Measurements from ENCODE around the gene DOCK1.
A peak's percentile ranks its signal among the peaks of the same experiment; 100 is the strongest.

DOCK1 gene

DNA sequence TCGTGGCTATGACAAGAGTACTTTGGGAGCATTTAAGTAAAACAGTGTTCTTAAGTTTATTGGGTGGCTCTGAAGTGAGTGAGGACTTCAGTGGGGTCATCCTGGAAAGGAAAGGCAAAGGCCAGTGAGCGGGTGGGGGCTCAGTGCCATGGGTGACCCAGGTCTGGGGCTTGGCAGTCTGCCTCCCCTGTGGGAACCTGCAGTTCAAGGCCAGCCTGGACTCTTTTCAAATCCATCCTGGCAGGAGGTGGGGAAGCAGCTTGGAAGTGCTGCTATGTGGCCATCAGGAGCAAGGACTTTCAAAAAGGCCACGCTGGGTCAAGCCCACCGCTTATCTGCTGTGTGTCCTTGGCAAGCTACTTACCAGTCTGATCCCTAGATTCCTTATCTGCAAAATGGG is 495.0 kb downstream of the DOCK1 start:
- DNase-seq (ENCODE audit: low read depth) = no peak

DNA sequence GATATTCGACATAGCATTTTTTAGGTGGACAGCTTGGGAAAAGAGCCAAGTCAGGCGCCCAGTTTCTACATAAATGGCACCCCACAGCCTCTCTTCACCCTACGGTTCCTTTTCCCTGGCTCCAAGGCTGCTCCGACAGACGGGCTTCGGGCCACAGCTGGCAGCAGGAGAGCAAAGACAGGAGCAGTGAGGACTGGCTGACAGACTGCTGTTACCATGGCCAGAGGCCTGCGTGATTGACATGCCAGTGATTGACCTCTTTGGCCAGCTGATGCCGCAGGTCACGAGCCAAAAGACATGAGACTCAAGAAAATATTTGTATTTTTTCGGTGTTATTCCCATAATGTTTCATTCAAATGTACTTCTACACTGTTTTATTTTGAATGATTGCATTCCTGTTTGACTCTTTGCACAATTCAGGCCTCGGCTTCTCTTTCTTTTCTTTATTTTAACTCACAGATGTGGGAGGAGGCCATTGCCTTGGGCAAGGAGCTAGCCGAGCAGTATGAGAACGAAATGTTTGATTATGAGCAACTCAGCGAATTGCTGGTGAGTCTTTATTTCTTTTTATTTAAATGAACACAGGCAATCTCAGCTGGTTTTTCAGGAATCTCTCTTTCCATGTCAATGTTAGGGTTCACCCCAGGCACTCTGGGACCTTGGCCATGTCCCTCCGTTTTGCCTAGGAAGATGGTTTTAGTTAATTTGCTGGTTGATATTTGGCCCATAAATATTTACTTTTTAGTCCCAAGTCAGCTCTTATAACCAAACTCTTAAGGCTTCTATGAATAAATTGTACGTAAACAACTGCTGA is 497.6 kb downstream of the DOCK1 start:
- no peak for DNase-seq (ENCODE audit: low read depth)

DNA sequence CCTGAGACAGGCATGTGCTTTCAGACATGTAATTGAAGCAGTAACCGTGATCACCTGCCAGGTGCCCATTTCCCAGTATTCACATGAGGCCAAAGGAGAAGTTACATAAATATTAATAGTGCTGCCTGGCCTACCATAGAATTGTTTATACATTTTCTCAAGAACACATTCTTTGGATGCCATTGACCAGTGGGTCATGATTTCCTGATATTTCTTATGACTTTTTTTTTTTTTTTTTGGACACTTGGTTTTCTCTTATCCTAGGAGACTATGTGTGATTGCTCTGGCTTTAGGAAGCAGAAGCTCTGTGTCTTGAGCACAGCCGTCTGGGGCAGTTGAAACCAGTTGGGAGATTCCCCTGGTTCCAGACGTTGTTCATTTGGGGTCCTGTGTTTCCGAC is 500.0 kb downstream of the DOCK1 start:
- DNase-seq (ENCODE audit: low read depth) = peak; percentile 58

DNA sequence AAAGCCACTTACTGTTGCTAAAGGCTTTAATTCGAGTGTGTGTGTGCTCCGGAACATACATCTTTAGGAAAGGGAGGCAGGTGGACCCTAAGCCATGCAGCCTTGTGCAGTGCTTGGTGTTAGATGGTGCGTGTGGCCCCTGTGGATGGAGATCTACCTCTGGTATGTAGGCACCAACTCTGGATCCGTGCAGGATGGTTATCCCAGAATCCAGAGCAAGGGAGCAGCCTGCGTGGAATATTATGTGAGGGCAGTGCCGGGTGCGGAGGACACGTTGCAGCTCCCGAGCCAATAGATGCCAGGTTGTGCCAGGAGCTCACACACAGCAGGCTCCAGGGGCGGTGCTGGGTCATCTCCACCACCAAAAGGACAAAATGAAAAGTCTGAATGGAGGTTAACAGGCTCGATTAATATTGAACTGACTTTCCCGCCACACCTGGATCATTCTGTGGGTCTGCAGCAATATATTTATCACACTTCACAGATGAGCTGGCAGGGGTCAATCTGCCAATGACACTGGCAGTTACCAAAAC is 500.9 kb downstream of the DOCK1 start:
- DNase-seq (ENCODE audit: low read depth) = no peak

DNA sequence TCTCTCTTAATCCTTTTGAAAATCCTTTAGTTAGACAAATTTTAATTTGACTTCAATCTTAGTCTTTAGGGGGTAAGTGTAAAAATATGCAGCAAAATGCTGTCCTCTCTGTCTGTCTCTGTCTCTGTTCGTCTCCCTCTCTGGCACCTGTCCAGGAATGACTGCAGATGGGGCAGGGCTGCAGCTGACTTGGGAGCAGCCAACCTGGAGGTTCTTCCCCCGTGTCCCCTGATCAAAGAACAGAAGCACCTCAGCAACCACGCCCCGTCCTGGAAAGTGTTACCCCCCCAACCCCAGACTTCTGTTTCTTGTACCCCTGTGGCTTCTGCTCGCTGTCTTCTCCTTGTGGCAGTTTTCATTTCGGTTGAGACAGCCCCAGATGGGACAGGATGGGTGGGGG is 502.3 kb downstream of the DOCK1 start:
- no peak for DNase-seq (ENCODE audit: low read depth)

DNA sequence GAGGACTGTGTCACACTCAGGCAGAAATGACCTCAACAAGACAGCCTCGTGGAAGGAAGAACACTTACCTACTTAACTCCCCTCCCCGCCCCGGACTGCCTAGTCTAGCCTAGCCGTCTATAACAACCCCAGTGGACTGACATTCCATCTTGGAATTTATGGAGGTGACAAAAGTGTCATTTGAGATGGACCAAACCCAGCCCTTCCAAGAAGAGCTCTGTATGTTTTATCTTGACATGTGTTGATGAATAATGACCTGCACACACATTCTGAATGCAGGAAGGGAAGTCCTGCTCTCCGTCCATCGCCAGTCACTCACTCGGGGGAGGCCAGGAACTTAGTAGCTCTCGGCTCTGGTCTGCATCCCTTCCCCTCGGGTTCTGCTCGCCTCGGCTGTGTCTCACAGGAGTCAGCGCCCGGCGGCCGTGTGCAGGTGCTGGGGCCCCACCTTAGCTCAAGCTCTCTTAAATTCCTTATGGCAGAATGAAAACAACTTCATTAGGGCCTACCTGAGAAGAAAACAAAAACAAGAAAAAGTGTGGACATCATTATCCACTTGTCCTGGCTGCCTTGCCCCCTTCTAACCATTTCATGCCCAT is 503.0 kb downstream of the DOCK1 start:
- no peak for DNase-seq (ENCODE audit: low read depth)

DNA sequence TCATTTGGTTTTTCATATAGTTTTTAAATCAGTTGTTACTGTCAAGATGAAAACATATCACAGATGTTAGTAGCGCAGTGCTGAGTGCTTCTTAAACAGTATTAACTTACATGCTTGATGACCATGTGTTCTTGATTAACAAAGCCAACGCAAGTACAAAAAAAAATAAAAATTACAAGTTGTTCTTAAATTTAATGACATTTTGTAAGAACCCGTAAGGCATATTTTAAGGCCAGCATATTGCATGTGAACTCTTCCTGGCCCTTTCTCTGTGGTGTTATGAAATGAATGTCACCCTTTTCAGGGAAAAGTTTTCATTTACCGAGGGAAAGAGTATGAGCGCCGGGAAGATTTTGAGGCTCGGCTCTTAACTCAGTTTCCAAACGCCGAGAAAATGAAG is 503.5 kb downstream of the DOCK1 start:
- DNase-seq (ENCODE audit: low read depth) = no peak

DNA sequence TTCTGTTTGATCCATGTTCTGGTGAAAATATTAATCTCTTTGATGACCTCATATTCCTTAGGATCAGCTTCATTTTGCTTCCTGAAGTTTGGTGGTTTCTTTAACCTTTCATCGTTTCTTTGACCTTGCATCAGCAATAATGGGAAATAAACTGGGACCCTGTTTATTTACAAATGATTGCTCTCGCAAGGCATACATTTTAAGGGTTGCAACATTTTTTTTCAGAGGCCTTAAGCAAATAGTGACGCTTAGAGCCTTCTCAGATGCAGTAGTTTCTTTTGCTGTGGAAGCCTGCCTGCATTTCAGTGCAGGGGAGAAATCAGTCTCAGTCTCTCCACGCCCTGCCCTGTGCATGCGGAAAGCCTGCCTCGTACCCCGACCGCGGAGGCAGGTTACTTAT is 504.8 kb downstream of the DOCK1 start:
- no peak for DNase-seq (ENCODE audit: low read depth)

DNA sequence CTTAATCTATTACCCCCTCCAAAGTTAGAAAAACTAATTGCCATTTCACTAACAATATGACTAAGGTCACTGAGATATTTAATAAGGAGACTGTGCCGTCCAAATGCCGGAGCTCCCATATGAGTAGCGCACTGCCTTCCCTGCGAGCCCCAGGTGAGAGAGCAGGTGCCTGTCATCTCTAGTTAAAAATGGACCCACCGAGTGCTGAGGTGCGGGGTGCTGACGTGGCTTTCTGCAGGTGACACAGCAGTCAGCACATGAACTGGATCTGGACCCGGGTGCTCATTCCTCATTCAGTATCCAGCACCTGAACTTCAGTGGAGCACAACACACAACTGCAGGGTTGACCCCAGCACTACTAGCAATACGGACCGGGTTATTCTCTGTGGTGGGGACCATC is 505.8 kb downstream of the DOCK1 start:
- no peak for DNase-seq (ENCODE audit: low read depth)

DNA sequence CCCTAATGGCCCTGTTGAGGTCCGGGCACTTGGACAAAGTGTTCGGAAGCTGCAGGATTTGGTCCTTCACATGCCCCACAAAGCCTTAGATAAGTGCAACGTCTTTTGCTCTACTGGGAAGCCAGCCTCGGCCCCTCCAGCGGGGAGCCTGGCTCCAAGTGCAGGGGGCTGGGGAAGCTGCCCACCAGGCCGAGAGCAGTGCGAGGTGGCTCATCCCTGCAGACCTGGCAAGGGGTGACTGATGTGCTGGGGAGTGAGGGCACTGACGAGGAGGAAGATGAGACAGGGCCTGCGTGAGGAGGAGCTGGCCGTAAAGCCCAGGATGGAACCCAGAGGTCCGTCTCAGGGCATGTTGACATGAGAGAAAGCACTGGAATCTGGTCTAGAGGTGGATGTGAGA is 508.1 kb downstream of the DOCK1 start:
- no peak for DNase-seq (ENCODE audit: low read depth)

DNA sequence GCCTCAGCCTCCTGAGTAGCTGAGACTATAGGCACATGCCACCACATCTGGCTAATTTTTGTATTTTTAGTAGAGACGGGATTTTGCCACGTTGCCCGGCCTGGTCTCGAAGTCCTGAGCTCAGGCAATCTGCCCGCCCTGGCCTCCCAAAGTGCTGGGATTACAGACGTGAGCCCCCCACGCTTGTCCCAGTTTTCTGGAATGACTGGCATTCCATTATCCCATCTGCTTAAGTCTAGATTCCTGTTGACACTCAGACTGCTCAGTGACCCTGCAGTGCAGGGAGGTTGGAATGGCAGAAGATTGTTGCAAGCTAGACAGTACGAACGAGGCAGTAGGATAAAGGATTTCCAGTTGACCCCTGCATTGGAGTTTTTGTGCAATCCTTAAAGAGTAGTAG is 508.8 kb downstream of the DOCK1 start:
- no peak for DNase-seq (ENCODE audit: low read depth)

DNA sequence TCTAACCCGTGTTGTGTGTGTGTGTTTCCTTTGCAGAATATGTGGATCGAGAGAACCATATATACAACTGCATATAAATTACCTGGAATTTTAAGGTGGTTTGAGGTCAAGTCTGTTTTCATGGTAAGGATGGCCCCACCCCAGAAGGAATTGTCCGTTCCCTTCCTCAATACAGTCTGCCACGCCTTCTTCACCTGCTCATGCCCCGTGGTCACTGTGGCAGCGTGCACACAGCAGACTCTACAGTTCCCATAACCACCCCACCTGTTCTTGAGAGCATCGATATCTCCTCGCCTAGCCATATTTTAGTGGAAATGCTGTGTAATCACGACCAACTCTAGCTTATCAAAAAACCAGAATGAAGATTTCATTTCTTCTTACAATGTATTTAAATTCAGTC is 509.9 kb downstream of the DOCK1 start:
- DNase-seq (ENCODE audit: low read depth) = no peak

DNA sequence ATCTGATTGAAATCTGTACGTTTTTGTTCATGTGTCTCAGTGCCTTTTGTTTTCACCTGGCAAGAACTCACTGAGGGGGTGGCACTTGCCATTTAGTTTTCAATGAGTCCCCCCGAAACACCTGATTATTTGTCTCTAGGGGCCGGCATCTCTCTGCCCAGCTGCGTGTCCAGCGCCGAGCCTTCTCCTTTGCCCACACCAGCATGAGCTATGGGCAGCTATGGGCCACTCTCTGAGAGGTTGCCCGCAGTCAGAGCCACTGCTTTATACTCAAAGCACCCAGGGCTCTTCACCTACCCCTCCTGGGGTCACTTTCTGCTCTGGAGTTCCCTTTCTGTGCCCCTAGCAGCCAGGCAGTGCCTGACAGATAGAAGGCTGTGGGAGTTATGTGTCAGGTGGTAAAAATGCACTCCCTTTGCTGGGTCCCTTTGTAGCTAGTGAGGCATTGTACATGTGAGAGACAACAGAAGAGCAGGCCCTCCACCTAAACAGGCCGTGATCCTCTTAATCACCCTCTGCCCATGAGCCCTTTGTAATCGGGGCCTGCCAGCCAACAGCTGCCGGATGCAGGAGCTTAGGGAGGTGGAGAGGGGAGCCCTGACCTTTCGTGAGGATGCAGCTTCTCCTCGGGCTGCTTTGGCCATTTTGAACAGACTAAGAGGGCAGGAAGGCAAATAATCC is 510.8 kb downstream of the DOCK1 start:
- DNase-seq (ENCODE audit: low read depth) = no peak

DNA sequence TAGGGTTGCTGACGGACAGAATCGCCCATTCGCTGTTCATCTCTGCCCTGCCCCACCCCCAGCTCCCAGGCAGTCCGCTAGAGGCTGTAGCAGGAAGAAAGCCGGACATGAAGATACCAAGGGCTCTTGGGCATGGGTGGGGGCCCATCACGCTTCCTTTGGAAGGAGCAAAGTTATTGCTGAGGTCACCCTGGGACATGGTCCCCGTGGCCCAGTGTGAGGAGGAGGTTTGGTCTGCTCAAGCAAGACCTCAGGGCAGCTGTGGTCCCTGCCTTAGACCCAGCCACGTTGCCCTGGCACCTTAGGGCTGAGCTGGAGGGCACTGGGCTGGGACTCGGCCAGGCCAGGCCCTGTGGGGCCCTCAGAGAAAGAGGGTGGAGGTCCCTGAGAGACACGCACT is 511.8 kb downstream of the DOCK1 start:
- DNase-seq (ENCODE audit: low read depth) = no peak

DNA sequence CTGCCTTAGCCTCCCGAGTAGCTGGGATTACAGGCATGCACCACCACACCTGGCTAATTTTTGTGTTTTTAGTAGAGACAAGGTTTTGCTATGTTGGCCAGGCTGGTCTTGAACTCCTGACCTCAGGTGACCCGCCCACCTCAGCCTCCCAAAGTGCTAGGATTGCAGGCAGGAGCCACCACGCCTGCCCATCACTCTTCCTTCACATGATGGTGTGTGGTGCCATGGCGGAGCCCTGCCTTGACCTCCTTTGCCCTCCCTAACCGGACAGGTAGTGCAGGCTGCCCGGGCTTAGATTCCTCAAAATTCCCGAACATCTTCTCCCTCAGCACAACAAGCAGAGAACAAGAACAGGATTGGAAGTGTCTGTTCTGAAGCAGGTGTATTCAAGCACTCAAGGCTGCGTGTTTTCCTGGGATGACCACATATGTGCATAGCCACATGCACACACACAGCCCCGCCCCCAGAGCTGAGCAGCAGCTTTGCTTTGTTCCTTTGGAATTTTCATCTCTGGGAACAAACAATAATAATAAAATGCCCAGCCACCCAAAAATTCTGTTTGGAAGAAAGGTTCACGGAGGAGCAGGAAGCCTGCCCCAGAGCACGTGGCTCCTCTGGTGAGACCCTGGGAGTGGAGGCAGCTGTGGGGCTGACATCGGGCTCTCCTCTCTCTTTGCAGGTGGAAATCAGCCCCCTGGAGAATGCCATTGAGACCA is 512.6 kb downstream of the DOCK1 start:
- no peak for DNase-seq (ENCODE audit: low read depth)

DNA sequence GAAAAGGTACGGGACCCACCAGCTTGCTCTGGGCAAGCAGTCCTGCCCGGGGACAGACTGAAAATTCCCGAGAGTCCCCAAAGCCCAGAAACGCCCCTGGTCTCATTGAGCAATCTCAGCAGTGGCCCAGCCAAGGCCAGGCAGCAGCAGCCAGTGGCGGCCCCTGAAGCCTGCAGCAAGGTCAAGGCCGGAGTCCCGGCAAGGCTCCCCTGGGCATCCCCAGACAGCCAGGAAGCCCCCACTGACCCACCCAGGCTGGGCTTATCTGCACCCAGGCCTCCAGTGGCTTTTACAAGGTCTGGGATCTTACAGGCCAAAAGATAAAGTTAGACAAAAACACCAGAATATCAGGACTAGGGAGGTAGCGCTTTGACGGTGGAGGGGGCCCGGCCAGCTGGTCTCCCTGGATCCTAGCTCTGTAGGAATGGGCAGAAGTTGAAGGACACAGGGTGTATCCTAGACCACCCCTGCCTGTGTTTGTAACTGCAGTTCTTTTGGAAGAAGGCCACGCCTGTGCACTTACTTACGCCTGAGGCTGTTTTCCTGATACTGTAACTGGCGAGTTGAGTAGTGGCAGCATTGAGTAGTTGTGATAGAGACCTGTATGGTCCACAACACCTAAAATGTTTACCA is 513.4 kb downstream of the DOCK1 start:
- no peak for DNase-seq (ENCODE audit: low read depth)

DNA sequence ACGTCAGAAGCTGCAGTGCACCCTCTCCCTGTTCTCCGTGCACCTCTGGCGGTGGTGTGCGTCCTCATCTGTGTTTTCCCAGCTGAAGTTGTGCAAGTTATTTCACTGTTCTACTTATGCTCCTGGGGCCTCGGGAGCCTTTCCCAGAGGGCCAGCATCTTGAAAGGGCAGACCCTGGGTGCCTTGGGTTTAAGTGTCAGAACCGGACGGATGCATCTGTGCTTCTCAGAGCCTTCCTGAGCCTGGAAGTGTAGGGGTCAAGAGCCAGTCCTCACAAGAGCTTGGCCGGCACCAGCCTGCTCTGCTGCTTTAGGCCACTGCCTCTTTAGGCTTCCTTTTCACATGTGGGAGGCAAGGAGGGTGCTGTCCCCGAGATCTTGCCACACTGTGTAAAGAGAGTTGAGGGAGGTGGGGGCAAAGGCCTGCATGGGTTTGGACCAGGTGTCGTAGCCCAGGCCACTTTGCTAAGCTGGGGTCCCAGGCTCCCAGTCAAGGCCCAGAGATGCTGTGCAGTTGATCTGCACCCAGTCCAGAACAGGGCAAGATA is 515.0 kb downstream of the DOCK1 start:
- no peak for DNase-seq (ENCODE audit: low read depth)

DNA sequence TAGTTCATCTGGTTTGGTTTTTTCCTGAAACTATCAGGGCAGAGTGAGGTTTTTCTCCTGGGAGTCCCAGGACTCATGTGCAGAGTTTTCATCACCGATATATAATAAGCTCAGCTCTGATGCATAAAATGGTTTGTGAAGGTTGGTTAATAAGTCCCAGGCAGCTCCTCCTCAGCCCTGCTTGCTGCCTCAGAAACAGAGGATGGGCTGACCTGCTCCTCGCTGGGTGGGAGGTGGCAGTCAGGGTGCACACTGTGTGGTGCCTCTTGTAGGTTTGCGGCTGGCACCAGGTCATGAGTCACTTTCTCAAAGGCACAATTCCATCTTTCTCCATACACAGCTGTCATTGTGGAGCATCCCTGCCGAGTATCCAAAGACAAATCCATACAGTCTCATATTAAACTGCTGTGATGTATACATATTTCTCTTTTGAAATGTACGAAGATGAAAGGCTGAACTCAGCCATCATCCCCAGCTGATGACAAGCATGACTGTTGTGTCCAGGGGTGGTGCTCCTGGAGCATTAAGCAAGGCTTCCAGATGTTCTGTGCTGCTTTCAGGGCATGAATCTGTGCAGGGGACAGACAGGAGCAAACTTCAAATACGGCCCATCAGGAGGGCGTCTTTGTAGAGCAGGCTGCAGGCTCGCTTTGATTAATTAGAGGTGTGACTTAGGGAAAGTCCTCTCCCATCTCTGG is 518.1 kb downstream of the DOCK1 start:
- DNase-seq (ENCODE audit: low read depth) = no peak

DNA sequence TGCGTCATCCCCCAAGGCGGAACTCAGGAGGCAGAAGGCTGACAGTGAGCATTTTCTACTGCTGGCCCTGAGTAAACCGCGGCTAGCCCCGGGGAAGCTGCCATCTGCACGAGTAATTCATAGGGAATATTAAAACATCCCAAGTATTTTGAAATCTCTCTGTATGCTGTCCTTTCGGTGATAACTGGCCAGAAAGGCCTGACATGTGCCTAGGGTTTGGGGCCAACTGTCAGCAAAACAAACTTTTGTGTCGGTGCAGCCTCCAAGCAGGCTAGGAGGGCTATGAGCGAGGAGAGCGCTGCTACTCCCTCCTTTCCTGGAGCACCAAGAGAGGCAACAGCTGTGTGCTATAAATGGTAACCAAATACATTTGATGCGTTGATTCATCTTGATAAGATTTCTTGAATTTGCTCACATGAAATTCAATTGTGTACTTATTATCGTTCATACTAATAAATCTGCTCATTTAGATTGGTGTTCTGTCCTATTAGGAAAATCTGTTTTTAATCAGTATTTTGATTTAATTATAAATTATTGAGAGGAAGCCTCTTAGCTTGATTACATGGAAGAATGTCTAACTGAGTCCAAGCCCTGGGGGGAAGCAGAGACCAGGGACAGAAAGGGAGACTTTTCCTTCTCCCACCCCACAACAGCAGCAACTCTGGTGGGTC is 519.5 kb downstream of the DOCK1 start:
- no peak for DNase-seq (ENCODE audit: low read depth)

DNA sequence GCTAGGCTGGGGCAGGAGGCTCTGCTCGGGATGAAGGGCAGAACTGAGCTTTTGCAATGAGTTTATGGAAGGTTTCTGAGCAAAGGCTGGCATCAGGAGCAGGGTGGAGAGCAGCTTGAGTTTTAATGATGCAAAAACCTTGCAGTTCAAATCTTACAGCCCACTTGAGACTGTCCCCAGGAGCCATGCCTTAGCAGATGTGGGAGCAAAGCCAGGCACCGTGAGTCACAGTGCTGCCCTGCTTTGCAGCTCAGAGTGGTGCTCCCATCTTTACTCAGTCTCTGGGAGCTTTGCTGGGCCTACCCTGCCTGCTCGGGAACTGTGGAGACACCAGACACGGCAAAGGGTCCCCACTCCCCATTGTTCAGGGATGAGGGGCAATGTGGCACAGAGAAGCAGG is 521.5 kb downstream of the DOCK1 start:
- no peak for DNase-seq (ENCODE audit: low read depth)

DNA sequence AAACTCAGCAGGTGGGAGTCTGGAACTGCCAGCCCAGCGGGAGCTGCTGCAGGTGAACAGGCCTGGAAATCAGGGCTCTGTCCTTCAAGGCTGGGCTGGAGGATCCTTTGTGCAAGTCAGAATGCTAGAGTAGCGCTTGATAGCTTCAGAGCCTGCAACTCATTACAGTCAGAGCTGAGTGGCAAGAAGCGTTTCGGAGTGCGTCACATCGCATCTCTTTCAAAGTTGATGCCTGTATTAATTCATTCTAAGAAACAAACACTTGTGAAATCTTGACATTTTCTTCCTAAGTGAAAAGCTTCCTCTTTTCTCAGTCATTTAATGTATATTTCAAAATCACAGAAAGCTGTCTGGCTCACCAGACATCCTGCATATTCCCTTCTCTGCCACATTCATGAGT is 522.7 kb downstream of the DOCK1 start:
- no peak for DNase-seq (ENCODE audit: low read depth)

All from amniotic epithelial cell (primary cell).